CD14-positive monocyte (primary cell): ENCODE results near the gene CNOT8. TPM values are rescaled to one million over a fixed set of nuclear protein-coding genes. Genes with fewer than 3 reads are reported as not detected.

Source experiments
- DNase-seq, 3 donors: peaks; one replicate each; pipeline ENCODE4 v3.0.0-alpha.2; 2011 to 2022
- H2AFZ ChIP-seq: 2 replicates; pipeline ENCODE4 v1.6.0; 2012; ENCODE audit warnings: mild to moderate bottlenecking, low read depth, low read length, inconsistent platforms; ENCODE audit not compliant: insufficient read depth, poor library complexity, severe bottlenecking
- H3K27ac ChIP-seq, 2 donors: 1 replicate in 1 of 2; 2 replicates in 1 of 2; pipeline ENCODE4 v1.5.1; 2012 to 2013; ENCODE audit warnings: low read length in 2 of 2, control low read depth in 1 of 2, inconsistent platforms in 1 of 2, low read depth in 1 of 2, mild to moderate bottlenecking in 1 of 2
- H3K27me3 ChIP-seq, 2 donors: one replicate each; pipeline versions ENCODE4 v1.6.0 to v1.6.1; 2011 to 2013; ENCODE audit warnings: low read length in 2 of 2; ENCODE audit not compliant: control insufficient read depth in 2 of 2, insufficient read depth in 2 of 2
- H3K36me3 ChIP-seq, 2 donors: replicated peaks in 1 of 2; 1 replicate in 1 of 2; 2 replicates in 1 of 2; pipeline versions ENCODE4 v1.5.1 to v1.6.1; 2012 to 2013; ENCODE audit warnings: low read length in 2 of 2, control low read depth in 1 of 2, inconsistent platforms in 1 of 2, mild to moderate bottlenecking in 1 of 2; ENCODE audit not compliant: insufficient read depth in 2 of 2, control insufficient read depth in 1 of 2
- H3K4me1 ChIP-seq, 2 donors: 1 replicate in 1 of 2; 2 replicates in 1 of 2; pipeline versions ENCODE4 v1.5.1 to v1.6.1; 2012 to 2013; ENCODE audit warnings: low read length in 2 of 2, control low read depth in 1 of 2, inconsistent platforms in 1 of 2, mild to moderate bottlenecking in 1 of 2, moderate library complexity in 1 of 2; ENCODE audit not compliant: insufficient read depth in 2 of 2, control insufficient read depth in 1 of 2
- H3K4me2 ChIP-seq: replicated peaks from 2 replicates; pipeline ENCODE3; 2012; ENCODE audit warnings: low read length, moderate library complexity, mild to moderate bottlenecking; ENCODE audit not compliant: poor library complexity, severe bottlenecking; ENCODE audit errors: extremely low read depth
- H3K4me3 ChIP-seq, 3 experiments: fragments of 200-600 bp in 1 of 3; sonication (generic) in 1 of 3; replicated peaks in 1 of 3; 1 replicate in 2 of 3; 2 replicates in 1 of 3; pipeline ENCODE4 v1.5.1; 2011 to 2013; ENCODE audit warnings: low read length in 3 of 3, mild to moderate bottlenecking in 3 of 3, control low read depth in 2 of 3, low read depth in 2 of 3, inconsistent platforms in 1 of 3, moderate library complexity in 1 of 3
- H3K79me2 ChIP-seq: 2 replicates; pipeline ENCODE4 v1.6.0; 2012; ENCODE audit warnings: mild to moderate bottlenecking, control low read depth, inconsistent platforms, low read length, moderate library complexity; ENCODE audit not compliant: insufficient read depth
- H3K9ac ChIP-seq: 2 replicates; pipeline ENCODE4 v1.6.0; 2017; ENCODE audit warnings: low read length, mild to moderate bottlenecking; ENCODE audit not compliant: insufficient read depth, poor library complexity, severe bottlenecking
- H3K9me3 ChIP-seq, 2 donors: replicated peaks in 1 of 2; 1 replicate in 1 of 2; 2 replicates in 1 of 2; pipeline versions ENCODE4 v1.5.1 to v1.6.1; 2012 to 2013; ENCODE audit warnings: low read length in 2 of 2, control low read depth in 1 of 2; ENCODE audit not compliant: control insufficient read depth in 1 of 2, insufficient read depth in 1 of 2
- H4K20me1 ChIP-seq: 2 replicates; pipeline ENCODE4 v1.6.0; 2012; ENCODE audit warnings: mild to moderate bottlenecking, low read length, control low read depth, moderate library complexity; ENCODE audit not compliant: insufficient read depth
- H3K27ac Mint-ChIP-seq, 7 donors: one replicate each; pipeline ENCODE4 v1.8.0; 2020; ENCODE audit warnings: mild to moderate bottlenecking in 7 of 7, mixed read lengths in 7 of 7, moderate library complexity in 6 of 7, inconsistent platforms in 2 of 7
- H3K27me3 Mint-ChIP-seq, 3 donors: one replicate each; pipeline ENCODE4 v1.8.0; 2021 to 2022; ENCODE audit warnings: low read depth in 3 of 3, mild to moderate bottlenecking in 3 of 3, mixed read lengths in 3 of 3, moderate library complexity in 3 of 3, inconsistent platforms in 1 of 3
- H3K36me3 Mint-ChIP-seq, 2 donors: one replicate each; pipeline ENCODE4 v1.8.0; 2020; ENCODE audit warnings: mixed read lengths in 2 of 2, inconsistent platforms in 1 of 2, mild to moderate bottlenecking in 1 of 2
- H3K4me1 Mint-ChIP-seq: one replicate; pipeline ENCODE4 v1.8.0; 2020; ENCODE audit warnings: mild to moderate bottlenecking, mixed read lengths
- H3K4me3 Mint-ChIP-seq, 2 donors: one replicate each; pipeline ENCODE4 v1.8.0; 2020; ENCODE audit warnings: mild to moderate bottlenecking in 2 of 2, mixed read lengths in 2 of 2, moderate library complexity in 1 of 2
- H3K9me3 Mint-ChIP-seq, 7 donors: one replicate each; pipeline ENCODE4 v1.8.0; 2020 to 2022; ENCODE audit warnings: mixed read lengths in 7 of 7, mild to moderate bottlenecking in 6 of 7, moderate library complexity in 6 of 7, inconsistent platforms in 2 of 7
- CTCF ChIP-seq: fragments of 200-600 bp; IDR thresholded peaks from one replicate; pipeline ENCODE4 v1.8.0; 2022; ENCODE audit warnings: antibody characterized with exemption, mild to moderate bottlenecking
- WGBS: methylation state at CpG from one replicate; pipeline ENCODE4 v1.1.5; 2013; ENCODE audit warnings: missing lambda C conversion rate; ENCODE audit not compliant: insufficient coverage; 5-methylcytosine and 5-hydroxymethylcytosine counted together
- intact Hi-C, 2 donors: fragments of 100-400 bp; cut with micrococcal nuclease; formaldehyde crosslinking; loops; one replicate each; pipeline versions ENCODE4 v1.15.0 to v1.15.1; 2023
- polyA plus RNA-seq, 3 donors: library from polyadenylated mRNA; depleted of rRNA in 1 of 3; unstranded in 2 of 3; stranded (reverse) in 1 of 3; fragments of 300-500 nt in 2 of 3; fragments of >200 nt in 1 of 3; fragmentation: Illumina TruSeq in 2 of 3; gene quantifications; 1 replicate in 2 of 3; 2 replicates in 1 of 3; pipeline ENCODE4 v1.2.3, GENCODE V29; 2012 to 2021

CNOT8 gene
- polyA plus RNA-seq, 3 donors = 98.7 to 160 (median 147) TPM

GRCh38 chr5:154811653-154812465 is 46.6 kb upstream of the CNOT8 start:
- H3K9ac ChIP-seq = no peak overlapping the region
- Mint-ChIP-seq H3K4me1 (peaks cover 19% of the 10 kb centered on the region), H3K36me3 (peaks cover 66 to 92% of the 10 kb centered on the region in 2 donors), H3K9me3 (no peaks in the 10 kb centered on the region), H3K27ac (peak overlapping the region; percentile 43 to 80 (median 72)), H3K27me3 (no peaks in the 10 kb centered on the region), H3K4me3 (peak overlapping the region in 1 of 2 donors; percentile 16)
- intact Hi-C loops = loop anchor here (2.0 to 5.0 kb wide), 2 partner anchors 160 to 163 kb away; no protein-coding TSS in a partner anchor
- WGBS = 43% methylated on average over 2 of the region's 3 CpGs
- H3K27ac ChIP-seq = peak overlapping the region in 1 of 2 donors; percentile 48
- no peak overlapping the region for H3K4me2 ChIP-seq
- H3K4me3 ChIP-seq = no peak overlapping the region
- peaks cover 11 to 18% of the 10 kb centered on the region in 2 donors for H3K4me1 ChIP-seq
- peak; percentile 48 to 60 (median 59) for DNase-seq
- peaks cover 25% of the 10 kb centered on the region for H4K20me1 ChIP-seq
- H3K36me3 ChIP-seq = peaks cover 83 to 95% of the 10 kb centered on the region in 2 donors
- H2AFZ ChIP-seq = no peak overlapping the region
- peak; percentile 92 for TF ChIP-seq CTCF
- no peaks in the 10 kb centered on the region for H3K79me2 ChIP-seq
- H3K9me3 ChIP-seq = no peaks in the 10 kb centered on the region
- no peaks in the 10 kb centered on the region for H3K27me3 ChIP-seq

DNA sequence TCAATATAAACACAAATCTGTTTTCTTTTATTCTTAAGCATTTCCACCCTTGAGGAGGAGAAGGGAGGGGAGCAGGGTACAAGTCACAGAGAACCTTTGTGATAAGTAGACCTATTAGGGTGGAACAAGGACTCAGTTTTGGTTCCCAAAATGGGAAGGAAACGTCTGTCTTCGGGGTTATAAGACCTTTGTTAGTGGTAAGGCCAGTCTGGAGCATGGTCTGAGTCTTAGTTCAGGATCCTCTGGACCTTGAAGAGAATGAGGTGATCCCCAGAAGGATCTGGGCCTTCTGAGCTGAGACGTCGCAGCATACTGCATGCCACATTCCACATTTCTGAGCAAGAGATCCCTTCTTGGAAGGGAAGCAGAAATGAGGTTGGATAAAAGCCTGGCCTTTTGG is 45.3 kb upstream of the CNOT8 start:
- no peak overlapping the region for H3K4me3 Mint-ChIP-seq
- no peaks in the 10 kb centered on the region for H3K9me3 Mint-ChIP-seq
- H3K4me3 ChIP-seq = no peak overlapping the region
- no peaks in the 10 kb centered on the region for H3K27me3 ChIP-seq
- intact Hi-C loops = loop anchor here (2.0 to 5.0 kb wide), 2 partner anchors 161 to 164 kb away; no protein-coding TSS in a partner anchor
- peaks cover 66 to 96% of the 10 kb centered on the region in 2 donors for H3K36me3 Mint-ChIP-seq
- no peak for DNase-seq
- H3K9ac ChIP-seq = no peak overlapping the region
- peaks cover 19% of the 10 kb centered on the region for H3K4me1 Mint-ChIP-seq
- H2AFZ ChIP-seq = no peak overlapping the region
- no peak for TF ChIP-seq CTCF
- WGBS = no CpG with 5 or more reads among the region's 4 CpGs
- H3K27ac Mint-ChIP-seq = peak overlapping the region in 2 of 7 donors; percentile 26 to 73
- H3K9me3 ChIP-seq = no peaks in the 10 kb centered on the region
- peaks cover 85 to 95% of the 10 kb centered on the region in 2 donors for H3K36me3 ChIP-seq
- H3K27ac ChIP-seq = peak overlapping the region in 1 of 2 donors; percentile 37
- no peaks in the 10 kb centered on the region for H3K27me3 Mint-ChIP-seq
- peaks cover 11 to 18% of the 10 kb centered on the region in 2 donors for H3K4me1 ChIP-seq
- no peaks in the 10 kb centered on the region for H3K79me2 ChIP-seq
- no peak overlapping the region for H3K4me2 ChIP-seq
- peaks cover 22% of the 10 kb centered on the region for H4K20me1 ChIP-seq
